ENCODE data around the gene UCK1.

Gene UCK1

GRCh38 chr9:131484560-131485185, 46.4 kb downstream of the UCK1 start:
- Histone ChIP-seq H3K9me3 (ENCODE audit: control insufficient read depth, insufficient read depth, low read length) (no peaks in the 10 kb centered on the region), H3K4me3 (ENCODE audit: low read length) (no peak overlapping the region), H3K4me2 (ENCODE audit: low read length) (no peak overlapping the region), H3K79me2 (ENCODE audit: control insufficient read depth, low read length) (no peaks in the 10 kb centered on the region; the same call in 1 of the 2 replicates), H4K20me1 (ENCODE audit: control insufficient read depth, insufficient read depth, low read depth, low read length) (peaks cover 2% of the 10 kb centered on the region; the same call in 1 of the 2 replicates), H3K27me3 (ENCODE audit: control insufficient read depth, low read length) (no peaks in the 10 kb centered on the region), H3K4me1 (ENCODE audit: control insufficient read depth, low read length) (no peaks in the 10 kb centered on the region), H3K9me2 (replicated peaks; ENCODE audit: control insufficient read depth, low read length) (no peaks in the 10 kb centered on the region), H3K36me3 (ENCODE audit: control insufficient read depth, low read length) (peaks cover 97% of the 10 kb centered on the region), H3K27ac (ENCODE audit: low read depth, low read length) (no peak overlapping the region), H3F3A (ENCODE audit: control insufficient read depth, insufficient read depth) (no peaks in the 10 kb centered on the region)
- no peak for TF ChIP-seq CTCF (IDR thresholded peaks at IDR 0.05; ENCODE audit: low read depth, low read length, poor library complexity, severe bottlenecking)
- TF ChIP-seq EZH2phosphoT487 (IDR thresholded peaks at IDR 0.05; ENCODE audit: borderline replicate concordance, low read length): no peak

- Histone ChIP-seq H3K36me3 (ENCODE audit: control insufficient read depth, low read length) (peaks cover 98% of the 10 kb centered on the region), H3K9me2 (replicated peaks; ENCODE audit: control insufficient read depth, low read length) (no peaks in the 10 kb centered on the region), H3K9me3 (ENCODE audit: control insufficient read depth, insufficient read depth, low read length) (no peaks in the 10 kb centered on the region), H3K79me2 (ENCODE audit: control insufficient read depth, low read length) (peaks cover 5% of the 10 kb centered on the region), H3K27ac (ENCODE audit: low read depth, low read length) (no peak overlapping the region), H3F3A (ENCODE audit: control insufficient read depth, insufficient read depth) (no peaks in the 10 kb centered on the region), H3K4me1 (ENCODE audit: control insufficient read depth, low read length) (no peaks in the 10 kb centered on the region), H3K27me3 (ENCODE audit: control insufficient read depth, low read length) (no peaks in the 10 kb centered on the region), H3K4me2 (ENCODE audit: low read length) (no peak overlapping the region), H4K20me1 (ENCODE audit: control insufficient read depth, insufficient read depth, low read depth, low read length) (peaks cover 4% of the 10 kb centered on the region), H3K4me3 (ENCODE audit: low read length) (no peak overlapping the region)
- TF ChIP-seq EZH2phosphoT487 (IDR thresholded peaks at IDR 0.05; ENCODE audit: borderline replicate concordance, low read length) (no peak), CTCF (IDR thresholded peaks at IDR 0.05; ENCODE audit: low read depth, low read length, poor library complexity, severe bottlenecking) (no peak)
Measured at GRCh38 chr9:131484051-131484445, 47.0 kb downstream of the UCK1 start.

GRCh38 chr9:131483319-131484050, 47.6 kb downstream of the UCK1 start:
- TF ChIP-seq CTCF (IDR thresholded peaks at IDR 0.05; ENCODE audit: low read depth, low read length, poor library complexity, severe bottlenecking) (no peak), EZH2phosphoT487 (IDR thresholded peaks at IDR 0.05; ENCODE audit: borderline replicate concordance, low read length) (no peak)
- peaks cover 11% of the 10 kb centered on the region for H3K79me2 ChIP-seq (ENCODE audit: control insufficient read depth, low read length)
- H3K27ac ChIP-seq (ENCODE audit: low read depth, low read length): no peak overlapping the region
- peaks cover 98% of the 10 kb centered on the region for H3K36me3 ChIP-seq (ENCODE audit: control insufficient read depth, low read length)
- H3K4me1 ChIP-seq (ENCODE audit: control insufficient read depth, low read length): no peaks in the 10 kb centered on the region
- no peaks in the 10 kb centered on the region for H3K9me3 ChIP-seq (ENCODE audit: control insufficient read depth, insufficient read depth, low read length)
- no peaks in the 10 kb centered on the region for H3K9me2 ChIP-seq (replicated peaks; ENCODE audit: control insufficient read depth, low read length)
- peaks cover 10% of the 10 kb centered on the region for H4K20me1 ChIP-seq (ENCODE audit: control insufficient read depth, insufficient read depth, low read depth, low read length)
- H3K4me3 ChIP-seq (ENCODE audit: low read length): no peak overlapping the region
- H3K4me2 ChIP-seq (ENCODE audit: low read length): no peak overlapping the region
- H3F3A ChIP-seq (ENCODE audit: control insufficient read depth, insufficient read depth): no peaks in the 10 kb centered on the region; the same call in 1 of the 2 replicates
- H3K27me3 ChIP-seq (ENCODE audit: control insufficient read depth, low read length): no peaks in the 10 kb centered on the region

Data from DOHH2 (cell line).